GM19468 (cell line): Measurements from ENCODE around the gene ATP9B.

ENCODE experiments used
- ATAC-seq: cut with Tn5 transposase; IDR thresholded peaks from one replicate; pipeline ENCODE4 v1.9.1; 2021; ENCODE audit warnings: mild to moderate bottlenecking, moderate library complexity, moderate number of reproducible peaks; ENCODE audit not compliant: unreplicated experiment; ENCODE audit errors: extremely low read depth

ATP9B gene

GRCh38 chr18:79218605-79219190 lies 149.5 kb downstream of the ATP9B start:
- no peak for ATAC-seq

GRCh38 chr18:79221136-79221535 lies 151.9 kb downstream of the ATP9B start:
- no peak for ATAC-seq

GRCh38 chr18:79222790-79223189 lies 153.6 kb downstream of the ATP9B start:
- no peak for ATAC-seq

GRCh38 chr18:79223431-79223830 lies 154.2 kb downstream of the ATP9B start:
- no peak for ATAC-seq

GRCh38 chr18:79224381-79224780 lies 155.2 kb downstream of the ATP9B start:
- no peak for ATAC-seq

GRCh38 chr18:79227621-79228020 lies 158.4 kb downstream of the ATP9B start:
- ATAC-seq: no peak

GRCh38 chr18:79229431-79229830 lies 160.2 kb downstream of the ATP9B start:
- no peak for ATAC-seq

- ATAC-seq: no peak
Observed at GRCh38 chr18:79234438-79234837, 165.2 kb downstream of the ATP9B start.

GRCh38 chr18:79239631-79240030 lies 170.4 kb downstream of the ATP9B start:
- ATAC-seq: no peak

- no peak for ATAC-seq
Observed at GRCh38 chr18:79241755-79242154, 172.6 kb downstream of the ATP9B start.

- ATAC-seq: no peak
Observed at GRCh38 chr18:79242246-79242645, 173.1 kb downstream of the ATP9B start.

- ATAC-seq: no peak
Observed at GRCh38 chr18:79245517-79246001, 176.4 kb downstream of the ATP9B start.

- peak; percentile 80 for ATAC-seq
Observed at GRCh38 chr18:79246309-79247108, 177.3 kb downstream of the ATP9B start.

- ATAC-seq: no peak
Observed at GRCh38 chr18:79248495-79249060, 179.4 kb downstream of the ATP9B start.

GRCh38 chr18:79250301-79250981 lies 181.2 kb downstream of the ATP9B start:
- no peak for ATAC-seq

- ATAC-seq: no peak
Observed at GRCh38 chr18:79251021-79251420, 181.8 kb downstream of the ATP9B start.

- no peak for ATAC-seq
Observed at GRCh38 chr18:79252904-79253633, 183.9 kb downstream of the ATP9B start.

- no peak for ATAC-seq
Observed at GRCh38 chr18:79257480-79257879, 188.3 kb downstream of the ATP9B start.

- ATAC-seq: peak; percentile 94
Observed at GRCh38 chr18:79258447-79258846, 189.3 kb downstream of the ATP9B start.

- no peak for ATAC-seq
Observed at GRCh38 chr18:79259218-79259617, 190.0 kb downstream of the ATP9B start.
